ENCODE measurements around the gene MGME1. TPM values are rescaled to one million over a fixed set of nuclear protein-coding genes. Genes with fewer than 3 reads are reported as not detected.
A peak's percentile ranks its signal among the peaks of the same experiment; 100 is the strongest.

Gene MGME1
- total and polyA plus RNA-seq, 9 of the 15 experiments (the other 6 are each of a cell fraction or from before 2014, with no cell fraction given), result 13.4 to 45.1 (median 30.6) TPM

DNA sequence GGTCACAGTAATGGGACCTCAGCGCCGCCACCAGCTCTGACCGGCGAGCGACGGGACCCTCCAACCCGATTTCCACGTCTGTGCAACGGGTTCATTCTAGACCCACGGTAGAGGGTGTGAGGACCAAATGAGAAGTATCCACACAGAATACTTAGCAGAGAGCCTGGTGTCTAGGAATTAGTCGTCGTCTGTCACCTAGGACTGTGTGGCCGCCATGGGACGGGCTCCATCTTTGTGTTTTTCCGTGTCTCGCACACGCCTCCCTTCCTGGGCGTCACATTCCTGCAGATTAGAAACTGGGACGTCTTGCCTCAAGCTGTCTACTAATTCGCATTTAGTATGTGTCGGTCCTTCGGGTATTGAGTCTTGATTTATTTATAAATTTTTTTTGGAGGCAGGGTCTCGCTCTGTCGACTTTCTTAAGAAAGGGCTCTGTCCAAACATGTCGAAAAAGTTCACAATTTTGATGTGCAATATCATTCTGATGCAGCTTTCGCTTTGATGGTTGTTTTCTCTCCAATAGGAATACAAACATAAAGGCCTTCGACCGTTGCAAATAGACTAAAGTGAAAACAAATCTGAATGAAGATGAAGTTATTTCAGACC, 563 bp downstream of the MGME1 start (continued):
- no peak for TF ChIP-seq SOX6 (IDR thresholded peaks at IDR 0.05)
- TF ChIP-seq NEUROD1 (IDR thresholded peaks at IDR 0.05; ENCODE audit: borderline replicate concordance, low read depth, low read length, partially characterized antibody), result no peak
- TF ChIP-seq, protein P1, sequence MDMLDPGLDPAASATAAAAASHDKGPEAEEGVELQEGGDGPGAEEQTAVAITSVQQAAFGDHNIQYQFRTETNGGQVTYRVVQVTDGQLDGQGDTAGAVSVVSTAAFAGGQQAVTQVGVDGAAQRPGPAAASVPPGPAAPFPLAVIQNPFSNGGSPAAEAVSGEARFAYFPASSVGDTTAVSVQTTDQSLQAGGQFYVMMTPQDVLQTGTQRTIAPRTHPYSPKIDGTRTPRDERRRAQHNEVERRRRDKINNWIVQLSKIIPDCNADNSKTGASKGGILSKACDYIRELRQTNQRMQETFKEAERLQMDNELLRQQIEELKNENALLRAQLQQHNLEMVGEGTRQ (CRISPR knock-in tag; IDR thresholded peaks at IDR 0.05), result no peak
- TF ChIP-seq TGIF2 (CRISPR knock-in tag; IDR thresholded peaks at IDR 0.05), result no peak
- TF ChIP-seq, protein P2, sequence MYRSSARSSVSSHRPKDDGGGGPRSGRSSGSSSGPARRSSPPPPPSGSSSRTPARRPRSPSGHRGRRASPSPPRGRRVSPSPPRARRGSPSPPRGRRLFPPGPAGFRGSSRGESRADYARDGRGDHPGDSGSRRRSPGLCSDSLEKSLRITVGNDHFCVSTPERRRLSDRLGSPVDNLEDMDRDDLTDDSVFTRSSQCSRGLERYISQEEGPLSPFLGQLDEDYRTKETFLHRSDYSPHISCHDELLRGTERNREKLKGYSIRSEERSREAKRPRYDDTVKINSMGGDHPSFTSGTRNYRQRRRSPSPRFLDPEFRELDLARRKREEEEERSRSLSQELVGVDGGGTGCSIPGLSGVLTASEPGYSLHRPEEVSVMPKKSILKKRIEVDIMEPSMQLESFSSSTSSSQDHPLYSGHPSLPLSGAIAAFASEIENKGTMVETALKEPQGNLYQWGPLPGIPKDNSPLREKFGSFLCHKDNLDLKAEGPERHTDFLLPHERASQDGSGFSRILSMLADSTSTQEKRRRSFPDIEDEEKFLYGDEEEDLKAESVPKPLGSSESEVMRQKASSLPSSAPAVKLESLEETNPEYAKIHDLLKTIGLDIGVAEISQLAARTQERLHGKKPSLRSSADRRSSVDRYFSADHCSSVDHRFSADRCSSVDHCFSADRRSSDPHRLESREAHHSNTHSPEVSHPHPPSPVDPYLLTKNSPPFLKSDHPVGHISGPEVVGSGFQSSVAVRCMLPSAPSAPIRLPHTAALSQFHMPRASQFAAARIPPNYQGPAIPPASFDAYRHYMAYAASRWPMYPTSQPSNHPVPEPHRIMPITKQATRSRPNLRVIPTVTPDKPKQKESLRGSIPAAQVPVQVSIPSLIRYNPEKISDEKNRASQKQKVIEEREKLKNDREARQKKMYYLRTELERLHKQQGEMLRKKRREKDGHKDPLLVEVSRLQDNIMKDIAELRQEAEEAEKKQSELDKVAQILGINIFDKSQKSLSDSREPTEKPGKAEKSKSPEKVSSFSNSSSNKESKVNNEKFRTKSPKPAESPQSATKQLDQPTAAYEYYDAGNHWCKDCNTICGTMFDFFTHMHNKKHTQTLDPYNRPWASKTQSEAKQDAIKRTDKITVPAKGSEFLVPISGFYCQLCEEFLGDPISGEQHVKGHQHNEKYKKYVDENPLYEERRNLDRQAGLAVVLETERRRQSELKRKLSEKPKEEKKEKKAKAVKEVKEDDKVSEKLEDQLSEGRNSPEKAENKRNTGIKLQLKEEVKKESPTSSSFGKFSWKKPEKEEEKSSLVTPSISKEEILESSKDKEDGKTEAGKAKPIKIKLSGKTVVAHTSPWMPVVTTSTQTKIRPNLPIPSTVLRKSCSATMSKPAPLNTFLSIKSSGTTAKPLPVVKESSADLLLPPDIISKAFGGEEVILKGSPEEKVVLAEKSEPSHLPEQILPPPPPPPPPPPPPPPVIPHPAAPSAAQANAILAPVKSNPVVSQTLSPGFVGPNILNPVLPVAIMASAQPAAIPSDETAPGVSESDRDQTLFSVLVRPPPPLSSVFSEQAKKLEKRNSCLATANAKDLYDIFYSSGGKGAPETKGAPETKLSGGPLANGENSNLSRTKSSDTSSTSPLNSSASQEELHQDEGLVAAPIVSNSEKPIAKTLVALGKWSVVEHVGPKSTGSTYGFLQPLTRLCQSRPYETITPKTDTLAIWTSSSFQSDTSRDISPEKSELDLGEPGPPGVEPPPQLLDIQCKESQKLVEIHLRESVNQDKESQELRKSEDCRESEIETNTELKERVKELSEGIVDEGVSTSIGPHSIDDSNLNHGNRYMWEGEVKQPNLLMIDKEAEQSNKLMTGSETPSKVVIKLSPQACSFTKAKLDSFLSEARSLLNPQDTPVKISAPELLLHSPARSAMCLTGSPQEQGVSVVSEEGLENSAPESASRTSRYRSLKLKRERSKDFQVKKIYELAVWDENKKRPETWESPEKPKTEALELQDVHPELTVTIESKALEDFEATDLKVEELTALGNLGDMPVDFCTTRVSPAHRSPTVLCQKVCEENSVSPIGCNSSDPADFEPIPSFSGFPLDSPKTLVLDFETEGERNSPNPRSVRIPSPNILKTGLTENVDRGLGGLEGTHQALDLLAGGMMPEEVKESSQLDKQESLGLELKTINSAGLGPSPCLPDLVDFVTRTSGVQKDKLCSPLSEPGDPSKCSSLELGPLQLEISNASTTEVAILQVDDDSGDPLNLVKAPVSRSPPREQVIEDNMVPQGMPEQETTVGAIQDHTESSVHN (IDR thresholded peaks at IDR 0.05; ENCODE audit: borderline replicate concordance in 1 of 2, low read depth in 1 of 2), result no peak
- TF ChIP-seq ZNF76 (CRISPR knock-in tag; IDR thresholded peaks at IDR 0.05; ENCODE audit: borderline replicate concordance), result no peak
- TF ChIP-seq ZNF347 (CRISPR knock-in tag; IDR thresholded peaks at IDR 0.05; ENCODE audit: low read depth), result no peak
- TF ChIP-seq, protein P3, sequence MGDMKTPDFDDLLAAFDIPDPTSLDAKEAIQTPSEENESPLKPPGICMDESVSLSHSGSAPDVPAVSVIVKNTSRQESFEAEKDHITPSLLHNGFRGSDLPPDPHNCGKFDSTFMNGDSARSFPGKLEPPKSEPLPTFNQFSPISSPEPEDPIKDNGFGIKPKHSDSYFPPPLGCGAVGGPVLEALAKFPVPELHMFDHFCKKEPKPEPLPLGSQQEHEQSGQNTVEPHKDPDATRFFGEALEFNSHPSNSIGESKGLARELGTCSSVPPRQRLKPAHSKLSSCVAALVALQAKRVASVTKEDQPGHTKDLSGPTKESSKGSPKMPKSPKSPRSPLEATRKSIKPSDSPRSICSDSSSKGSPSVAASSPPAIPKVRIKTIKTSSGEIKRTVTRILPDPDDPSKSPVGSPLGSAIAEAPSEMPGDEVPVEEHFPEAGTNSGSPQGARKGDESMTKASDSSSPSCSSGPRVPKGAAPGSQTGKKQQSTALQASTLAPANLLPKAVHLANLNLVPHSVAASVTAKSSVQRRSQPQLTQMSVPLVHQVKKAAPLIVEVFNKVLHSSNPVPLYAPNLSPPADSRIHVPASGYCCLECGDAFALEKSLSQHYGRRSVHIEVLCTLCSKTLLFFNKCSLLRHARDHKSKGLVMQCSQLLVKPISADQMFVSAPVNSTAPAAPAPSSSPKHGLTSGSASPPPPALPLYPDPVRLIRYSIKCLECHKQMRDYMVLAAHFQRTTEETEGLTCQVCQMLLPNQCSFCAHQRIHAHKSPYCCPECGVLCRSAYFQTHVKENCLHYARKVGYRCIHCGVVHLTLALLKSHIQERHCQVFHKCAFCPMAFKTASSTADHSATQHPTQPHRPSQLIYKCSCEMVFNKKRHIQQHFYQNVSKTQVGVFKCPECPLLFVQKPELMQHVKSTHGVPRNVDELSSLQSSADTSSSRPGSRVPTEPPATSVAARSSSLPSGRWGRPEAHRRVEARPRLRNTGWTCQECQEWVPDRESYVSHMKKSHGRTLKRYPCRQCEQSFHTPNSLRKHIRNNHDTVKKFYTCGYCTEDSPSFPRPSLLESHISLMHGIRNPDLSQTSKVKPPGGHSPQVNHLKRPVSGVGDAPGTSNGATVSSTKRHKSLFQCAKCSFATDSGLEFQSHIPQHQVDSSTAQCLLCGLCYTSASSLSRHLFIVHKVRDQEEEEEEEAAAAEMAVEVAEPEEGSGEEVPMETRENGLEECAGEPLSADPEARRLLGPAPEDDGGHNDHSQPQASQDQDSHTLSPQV (IDR thresholded peaks at IDR 0.05), result no peak
- peak; percentile 19 for TF ChIP-seq RBBP5 (IDR thresholded peaks at IDR 0.05; ENCODE audit: borderline replicate concordance, insufficient read depth, low read length, poor library complexity, severe bottlenecking)
- TF ChIP-seq BRD4 (IDR thresholded peaks at IDR 0.05), result no peak
- TF ChIP-seq SRF (CRISPR knock-in tag; IDR thresholded peaks at IDR 0.05), result no peak
- peak in 1 of 2 experiments; percentile 13; a peak in 1 of 4 replicates for TF ChIP-seq HDAC1 (IDR thresholded peaks at IDR 0.05)
- TF ChIP-seq NFIC (IDR thresholded peaks at IDR 0.05), result no peak
- TF ChIP-seq ZFP1 (CRISPR knock-in tag; IDR thresholded peaks at IDR 0.05), result no peak
- TF ChIP-seq CHD1 (IDR thresholded peaks at IDR 0.05; ENCODE audit: low read length), result peak; percentile 34
